GM19372 (cell line): ENCODE results near the gene R3HDM2.

ENCODE experiments used
- ATAC-seq: cut with Tn5 transposase; IDR thresholded peaks from one replicate; pipeline ENCODE4 v1.9.1; 2021; ENCODE audit warnings: mild to moderate bottlenecking, low read depth, moderate library complexity; ENCODE audit not compliant: unreplicated experiment

The R3HDM2 gene

DNA sequence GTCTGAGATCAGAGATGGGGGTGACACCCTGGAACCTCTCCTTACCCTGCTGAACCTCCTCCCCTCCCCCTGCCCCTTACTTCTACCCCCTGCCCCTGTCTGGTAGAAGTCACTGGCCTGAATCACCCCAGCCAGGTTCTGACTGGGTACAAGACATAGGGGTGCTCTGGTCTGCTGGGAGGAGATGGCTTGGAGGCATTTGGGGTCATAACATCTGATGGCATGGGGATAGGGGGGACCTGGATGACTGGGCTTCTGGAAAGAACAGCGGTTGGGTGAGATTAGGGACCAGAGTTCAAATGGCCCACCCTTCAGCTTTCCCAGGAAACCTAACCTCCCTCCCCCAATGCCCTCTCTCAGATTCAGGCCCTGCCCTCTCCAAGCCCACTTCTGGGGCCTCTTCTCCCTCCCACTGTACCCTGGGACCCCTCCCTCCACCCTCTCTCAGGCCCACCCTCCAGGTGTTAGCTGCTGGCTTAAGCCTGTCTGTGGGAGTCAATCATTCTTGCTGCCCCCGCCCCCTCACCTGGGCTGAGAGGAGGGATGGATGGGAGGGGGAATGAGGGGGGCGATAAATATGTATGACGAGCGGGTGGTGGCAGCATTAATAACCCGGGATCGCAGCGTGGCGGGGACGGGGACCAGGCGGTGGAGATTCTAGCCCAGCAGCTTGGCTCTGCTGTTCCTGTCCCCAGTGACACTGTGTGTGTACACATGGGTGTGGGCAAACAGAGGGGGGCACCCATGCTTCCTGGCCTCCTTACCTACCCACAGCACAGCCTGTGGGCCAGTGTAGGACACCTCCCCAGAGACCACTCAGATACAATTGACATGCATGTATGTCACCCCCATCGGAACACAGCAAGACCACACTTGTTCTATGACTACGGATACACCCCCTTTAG lies 208.3 kb downstream of the R3HDM2 start:
- no peak for ATAC-seq

GRCh38 chr12:57221169-57221917 lies 209.5 kb downstream of the R3HDM2 start:
- ATAC-seq = no peak

- ATAC-seq = no peak
Observed at GRCh38 chr12:57220770-57221168, 210.1 kb downstream of the R3HDM2 start.

DNA sequence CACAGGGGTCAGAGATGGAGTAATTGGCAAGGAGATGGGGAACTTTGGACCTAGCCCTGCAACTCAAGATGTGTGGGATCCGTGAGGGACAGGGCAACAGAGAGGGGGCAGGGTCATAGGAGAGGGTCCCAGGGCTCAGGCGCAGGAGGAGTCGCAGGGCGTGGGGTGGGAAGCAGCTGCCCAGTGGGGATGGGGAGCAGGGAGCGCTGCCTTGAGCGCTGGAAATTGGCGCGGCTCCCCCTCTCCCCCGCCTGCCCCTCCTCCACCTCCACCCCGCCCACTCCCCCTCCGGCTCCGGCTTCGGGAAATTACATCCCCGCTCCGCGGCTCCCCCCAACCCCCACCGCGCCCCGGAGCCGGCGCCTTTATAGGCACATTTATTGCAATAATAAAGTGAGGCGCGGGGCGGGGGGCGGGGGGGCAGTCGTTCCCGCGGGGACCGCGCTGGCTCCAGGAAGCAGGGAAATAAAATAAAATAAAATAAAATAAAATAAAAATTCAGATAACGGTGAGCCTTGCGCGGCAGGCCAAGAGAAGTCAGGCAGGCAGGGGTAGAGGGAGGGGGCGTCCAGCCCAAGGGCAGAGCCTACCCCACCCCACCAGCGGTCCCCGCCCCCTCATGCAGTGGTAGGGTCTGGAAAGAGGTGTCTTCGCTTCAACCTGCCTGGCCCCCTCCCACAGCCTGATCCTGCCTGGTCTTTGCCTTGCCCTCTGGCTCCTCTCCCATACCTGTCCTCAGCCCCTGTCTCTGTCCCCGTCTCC lies 210.7 kb downstream of the R3HDM2 start:
- ATAC-seq = no peak

GRCh38 chr12:57219205-57219992 lies 211.4 kb downstream of the R3HDM2 start:
- ATAC-seq = no peak

GRCh38 chr12:57218030-57218853 lies 212.6 kb downstream of the R3HDM2 start:
- ATAC-seq = no peak

- ATAC-seq = no peak
Observed at GRCh38 chr12:57216921-57217879, 213.6 kb downstream of the R3HDM2 start.

- no peak for ATAC-seq
Observed at GRCh38 chr12:57216014-57216911, 214.6 kb downstream of the R3HDM2 start, which contains the start of gene NXPH4. Gene NXPH4, plus strand, starts transcription at chr12:57216794. Its CDS starts 176 bp downstream, at chr12:57216970.

GRCh38 chr12:57215668-57216013 lies 215.2 kb downstream of the R3HDM2 start:
- no peak for ATAC-seq

DNA sequence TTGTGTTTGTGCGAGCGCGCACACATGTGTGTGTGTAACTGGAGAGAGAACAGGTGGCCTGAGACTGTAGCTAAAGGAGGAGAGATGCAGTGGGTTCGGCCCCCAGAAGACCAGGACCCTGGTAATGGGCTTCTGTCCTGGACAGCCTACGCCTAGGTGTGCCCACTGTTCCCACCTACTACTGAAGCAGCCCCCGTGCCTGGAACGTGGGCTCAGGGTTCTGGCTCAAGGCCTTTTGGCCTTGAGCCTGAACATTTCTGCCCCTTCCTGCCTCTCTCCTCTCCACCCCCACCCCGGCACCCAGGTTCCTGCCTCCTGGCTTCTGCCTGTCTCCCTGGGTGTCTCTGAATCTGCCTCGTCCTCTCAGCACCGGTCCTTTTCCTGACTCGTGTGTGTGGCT lies 215.8 kb downstream of the R3HDM2 start:
- no peak for ATAC-seq

- ATAC-seq = no peak
Observed at GRCh38 chr12:57214398-57214781, 216.5 kb downstream of the R3HDM2 start.

DNA sequence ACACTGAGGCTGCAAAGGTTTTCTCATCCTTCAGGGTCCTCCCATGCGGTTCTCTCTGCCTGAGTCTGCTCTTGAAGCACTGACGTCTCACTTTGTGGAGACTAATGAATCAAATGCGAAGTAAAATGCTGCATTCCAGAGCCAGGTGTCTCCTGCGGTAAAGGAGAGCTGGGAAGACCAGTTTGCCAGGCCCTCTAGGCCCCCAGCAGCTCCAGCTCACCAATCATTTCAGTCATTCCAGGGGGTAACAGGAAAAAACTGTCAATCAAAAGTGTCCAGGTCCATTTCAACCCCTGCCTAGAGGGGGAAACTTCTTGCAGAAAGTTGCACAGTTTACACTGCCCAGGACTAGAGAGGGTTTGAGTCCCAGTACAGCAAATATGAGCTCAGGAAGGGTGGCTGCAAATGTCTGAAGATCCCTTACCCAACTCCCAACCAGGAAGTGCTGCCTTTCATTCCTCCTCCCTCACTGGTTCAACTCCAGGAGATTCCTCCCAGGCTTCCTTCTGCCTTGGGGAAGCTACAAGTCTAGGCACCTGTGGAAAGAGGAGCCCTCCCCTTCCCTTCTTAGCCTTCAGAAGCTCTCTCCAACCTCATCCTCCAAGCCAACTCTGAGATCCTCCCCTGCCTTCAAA lies 217.0 kb downstream of the R3HDM2 start:
- no peak for ATAC-seq

GRCh38 chr12:57213058-57213715 lies 217.7 kb downstream of the R3HDM2 start:
- no peak for ATAC-seq

DNA sequence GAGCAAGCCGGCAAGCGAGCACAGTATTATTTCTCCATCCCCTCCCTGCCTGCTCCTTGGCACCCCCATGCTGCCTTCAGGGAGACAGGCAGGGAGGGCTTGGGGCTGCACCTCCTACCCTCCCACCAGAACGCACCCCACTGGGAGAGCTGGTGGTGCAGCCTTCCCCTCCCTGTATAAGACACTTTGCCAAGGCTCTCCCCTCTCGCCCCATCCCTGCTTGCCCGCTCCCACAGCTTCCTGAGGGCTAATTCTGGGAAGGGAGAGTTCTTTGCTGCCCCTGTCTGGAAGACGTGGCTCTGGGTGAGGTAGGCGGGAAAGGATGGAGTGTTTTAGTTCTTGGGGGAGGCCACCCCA lies 218.2 kb downstream of the R3HDM2 start:
- ATAC-seq = no peak

DNA sequence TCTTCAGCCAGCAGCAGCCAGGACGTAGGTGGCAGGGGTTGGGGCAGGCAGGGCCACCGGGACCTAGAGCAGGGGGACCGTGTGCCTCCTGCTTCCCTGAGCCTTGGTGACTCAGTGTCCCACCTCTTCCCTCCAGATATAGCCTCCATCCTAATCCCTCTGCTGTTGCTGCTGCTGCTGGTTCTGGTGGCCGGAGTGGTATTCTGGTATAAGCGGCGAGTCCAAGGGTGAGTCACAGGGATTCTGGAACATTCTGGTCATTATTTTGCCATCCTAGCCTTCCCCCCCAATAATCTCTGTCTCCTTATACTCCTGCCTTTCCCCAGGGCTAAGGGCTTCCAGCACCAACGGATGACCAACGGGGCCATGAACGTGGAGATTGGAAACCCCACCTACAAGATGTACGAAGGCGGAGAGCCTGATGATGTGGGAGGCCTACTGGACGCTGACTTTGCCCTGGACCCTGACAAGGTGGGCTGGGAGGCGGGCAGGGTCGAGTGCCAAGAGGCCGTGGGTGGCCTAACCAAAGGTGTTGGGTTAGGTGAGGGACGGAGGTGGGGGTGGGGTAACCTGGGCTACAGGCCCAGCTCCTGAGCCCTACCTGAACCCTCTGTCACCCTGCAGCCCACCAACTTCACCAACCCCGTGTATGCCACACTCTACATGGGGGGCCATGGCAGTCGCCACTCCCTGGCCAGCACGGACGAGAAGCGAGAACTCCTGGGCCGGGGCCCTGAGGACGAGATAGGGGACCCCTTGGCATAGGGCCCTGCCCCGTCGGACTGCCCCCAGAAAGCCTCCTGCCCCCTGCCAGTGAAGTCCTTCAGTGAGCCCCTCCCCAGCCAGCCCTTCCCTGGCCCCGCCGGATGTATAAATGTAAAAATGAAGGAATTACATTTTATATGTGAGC lies 218.8 kb downstream of the R3HDM2 start:
- no peak for ATAC-seq
